Measurements from ENCODE around the gene BGLAP. TPM values are rescaled to one million over a fixed set of nuclear protein-coding genes. Genes with fewer than 3 reads are reported as not detected.

Gene BGLAP
- total and polyA plus RNA-seq, 2 experiments from 2014 or later, result 0.17 to 0.64 TPM

- Histone ChIP-seq H3K79me2 (peaks cover 51% of the 10 kb centered on the region), H3K27ac (peak overlapping the region; percentile 63), H3K4me2 (no peak overlapping the region), H3K27me3 (no peaks in the 10 kb centered on the region), H3K9me2 (replicated peaks; ENCODE audit: insufficient read depth) (no peaks in the 10 kb centered on the region), H3K36me3 (replicated peaks; ENCODE audit: insufficient read depth, low read depth) (no peaks in the 10 kb centered on the region), H3K4me3 (no peak overlapping the region), H3K9me3 (ENCODE audit: low read depth) (no peaks in the 10 kb centered on the region), H4K20me1 (ENCODE audit: insufficient read depth, poor library complexity, severe bottlenecking) (no peaks in the 10 kb centered on the region), H2AFZ (no peak overlapping the region), H3K4me1 (ENCODE audit: insufficient read depth) (peaks cover 3% of the 10 kb centered on the region)
- DNase-seq (ENCODE audit: low spot score), result no peak
- no peak for TF ChIP-seq CTCF (IDR thresholded peaks at IDR 0.05; ENCODE audit: poor library complexity)
- TF ChIP-seq EZH2phosphoT487 (IDR thresholded peaks at IDR 0.05; ENCODE audit: low read depth, severe bottlenecking, unreplicated experiment), result no peak
- TF ChIP-seq EZH2 (IDR thresholded peaks at IDR 0.05; ENCODE audit: borderline replicate concordance), result no peak
Measured at GRCh38 chr1:156203331-156203730, 38.7 kb upstream of the BGLAP start.

- H3K36me3 ChIP-seq (replicated peaks; ENCODE audit: insufficient read depth, low read depth), result no peaks in the 10 kb centered on the region
- H3K27me3 ChIP-seq, result no peaks in the 10 kb centered on the region
- no peak for DNase-seq (ENCODE audit: low spot score)
- H3K4me2 ChIP-seq, result no peak overlapping the region
- H4K20me1 ChIP-seq (ENCODE audit: insufficient read depth, poor library complexity, severe bottlenecking), result no peaks in the 10 kb centered on the region
- H3K4me3 ChIP-seq, result no peak overlapping the region
- no peaks in the 10 kb centered on the region for H3K9me3 ChIP-seq (ENCODE audit: low read depth)
- peaks cover 43% of the 10 kb centered on the region for H3K79me2 ChIP-seq
- 96% methylated on average over 3 of the region's 3 CpGs for WGBS (ENCODE audit: low lambda C conversion rate, missing lambda C conversion rate)
- no peak overlapping the region for H2AFZ ChIP-seq
- no peak overlapping the region for H3K27ac ChIP-seq
- no peaks in the 10 kb centered on the region for H3K4me1 ChIP-seq (ENCODE audit: insufficient read depth)
- TF ChIP-seq EZH2 (IDR thresholded peaks at IDR 0.05; ENCODE audit: borderline replicate concordance), result no peak
- no peak for TF ChIP-seq CTCF (IDR thresholded peaks at IDR 0.05; ENCODE audit: poor library complexity)
- TF ChIP-seq EZH2phosphoT487 (IDR thresholded peaks at IDR 0.05; ENCODE audit: low read depth, severe bottlenecking, unreplicated experiment), result no peak
- no peaks in the 10 kb centered on the region for H3K9me2 ChIP-seq (replicated peaks; ENCODE audit: insufficient read depth)
Measured at GRCh38 chr1:156204686-156205085, 37.3 kb upstream of the BGLAP start.

GRCh38 chr1:156211243-156211642 is 30.7 kb upstream of the BGLAP start:
- whole genome bisulfite sequencing (ENCODE audit: low lambda C conversion rate, missing lambda C conversion rate), result 95% methylated on average over 3 of the region's 3 CpGs
- Histone ChIP-seq H3K79me2 (peaks cover 28% of the 10 kb centered on the region), H3K9me2 (replicated peaks; ENCODE audit: insufficient read depth) (no peaks in the 10 kb centered on the region), H3K4me3 (no peak overlapping the region), H3K27ac (no peak overlapping the region), H3K4me2 (no peak overlapping the region), H3K4me1 (ENCODE audit: insufficient read depth) (peaks cover 8% of the 10 kb centered on the region), H3K36me3 (replicated peaks; ENCODE audit: insufficient read depth, low read depth) (no peaks in the 10 kb centered on the region), H4K20me1 (ENCODE audit: insufficient read depth, poor library complexity, severe bottlenecking) (no peaks in the 10 kb centered on the region), H3K9me3 (ENCODE audit: low read depth) (no peaks in the 10 kb centered on the region), H3K27me3 (no peaks in the 10 kb centered on the region), H2AFZ (no peak overlapping the region)
- DNase-seq (ENCODE audit: low spot score), result no peak
- TF ChIP-seq EZH2 (IDR thresholded peaks at IDR 0.05; ENCODE audit: borderline replicate concordance) (no peak), CTCF (IDR thresholded peaks at IDR 0.05; ENCODE audit: poor library complexity) (no peak), EZH2phosphoT487 (IDR thresholded peaks at IDR 0.05; ENCODE audit: low read depth, severe bottlenecking, unreplicated experiment) (no peak)

GRCh38 chr1:156212130-156212529 is 29.9 kb upstream of the BGLAP start:
- no peak overlapping the region for H3K4me3 ChIP-seq
- H2AFZ ChIP-seq, result peak overlapping the region; percentile 54
- TF ChIP-seq CTCF (IDR thresholded peaks at IDR 0.05; ENCODE audit: poor library complexity) (no peak), EZH2phosphoT487 (IDR thresholded peaks at IDR 0.05; ENCODE audit: low read depth, severe bottlenecking, unreplicated experiment) (no peak), EZH2 (IDR thresholded peaks at IDR 0.05; ENCODE audit: borderline replicate concordance) (no peak)
- no peak for DNase-seq (ENCODE audit: low spot score)
- H3K79me2 ChIP-seq, result peaks cover 31% of the 10 kb centered on the region
- no peaks in the 10 kb centered on the region for H3K9me2 ChIP-seq (replicated peaks; ENCODE audit: insufficient read depth)
- H4K20me1 ChIP-seq (ENCODE audit: insufficient read depth, poor library complexity, severe bottlenecking), result no peaks in the 10 kb centered on the region
- H3K4me1 ChIP-seq (ENCODE audit: insufficient read depth), result peaks cover 8% of the 10 kb centered on the region
- H3K4me2 ChIP-seq, result peak overlapping the region; percentile 75
- H3K36me3 ChIP-seq (replicated peaks; ENCODE audit: insufficient read depth, low read depth), result no peaks in the 10 kb centered on the region
- no peaks in the 10 kb centered on the region for H3K27me3 ChIP-seq
- no peaks in the 10 kb centered on the region for H3K9me3 ChIP-seq (ENCODE audit: low read depth)
- WGBS (ENCODE audit: low lambda C conversion rate, missing lambda C conversion rate), result 87% methylated on average over 9 of the region's 9 CpGs
- H3K27ac ChIP-seq, result peak overlapping the region; percentile 96

Measured in hepatocyte (in vitro differentiated cells).